ENCODE measurements around the gene SCUBE3.

DNA sequence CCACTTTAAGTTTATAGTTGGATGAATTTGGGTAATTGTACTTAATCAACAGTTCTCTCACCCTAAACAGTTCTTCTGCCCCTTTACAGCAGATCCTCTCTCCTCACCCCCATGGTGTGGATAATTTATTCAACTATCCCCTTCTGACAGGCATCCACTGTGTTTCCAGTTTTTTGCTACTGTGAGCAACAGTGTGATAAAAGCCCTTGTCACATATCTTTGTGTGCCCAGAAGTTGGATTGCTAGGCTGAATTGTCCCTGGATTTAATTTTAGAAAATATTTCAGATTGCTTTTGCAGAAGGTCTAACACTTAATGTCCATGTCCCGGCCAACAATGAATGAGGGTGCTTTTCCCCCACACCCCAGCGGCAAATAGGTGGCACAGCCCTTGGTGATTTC is 30.5 kb upstream of the SCUBE3 start:
- TF ChIP-seq EZH2 (IDR thresholded peaks at IDR 0.05; ENCODE audit: insufficient read depth, poor library complexity, severe bottlenecking) (no peak), EZH2phosphoT487 (IDR thresholded peaks at IDR 0.05; ENCODE audit: insufficient read depth, low read depth) (no peak)

Measured in GM23248 (cell line).